IPS-20b (cell line): ENCODE data around the gene GAS2L1.
"Not testable (repeated sequence)": the region's sequence is repeated elsewhere in the genome, so short reads cannot be mapped to it uniquely, and the experiment has no call there.

Source experiments
- H3K27ac ChIP-seq: one replicate; pipeline ENCODE4 v1.5.1; 2013; ENCODE audit warnings: low read length
- H3K27me3 ChIP-seq: 2 replicates; pipeline ENCODE4 v1.6.1; 2013; ENCODE audit warnings: mild to moderate bottlenecking, low read length, inconsistent platforms; ENCODE audit not compliant: insufficient read depth
- H3K36me3 ChIP-seq: 2 replicates; pipeline ENCODE4 v1.6.1; 2013; ENCODE audit warnings: low read depth, mild to moderate bottlenecking, inconsistent platforms, low read length, moderate library complexity; ENCODE audit not compliant: insufficient read depth
- H3K4me1 ChIP-seq: 2 replicates; pipeline ENCODE4 v1.6.1; 2013; ENCODE audit warnings: mild to moderate bottlenecking, control low read depth, inconsistent platforms, low read length, moderate library complexity; ENCODE audit not compliant: insufficient read depth
- H3K4me3 ChIP-seq: 2 replicates; pipeline ENCODE4 v1.5.1; 2013; ENCODE audit warnings: mild to moderate bottlenecking, low read length, inconsistent platforms
- H3K9ac ChIP-seq: 2 replicates; pipeline ENCODE4 v1.6.1; 2013; ENCODE audit warnings: low read depth, mild to moderate bottlenecking, inconsistent platforms, low read length, moderate library complexity
- H3K9me3 ChIP-seq: 2 replicates; pipeline ENCODE4 v1.6.1; 2013; ENCODE audit warnings: mild to moderate bottlenecking, low read depth, low read length, inconsistent platforms; ENCODE audit not compliant: insufficient read depth

The GAS2L1 gene

GRCh38 chr22:29353286-29353685 lies 46.8 kb downstream of the GAS2L1 start:
- Histone ChIP-seq H3K9ac (no peak overlapping the region), H3K27me3 (no peaks in the 10 kb centered on the region), H3K27ac (no peak overlapping the region), H3K9me3 (no peaks in the 10 kb centered on the region), H3K4me3 (no peak overlapping the region), H3K36me3 (peaks cover 89% of the 10 kb centered on the region), H3K4me1 (no peaks in the 10 kb centered on the region)

- Histone ChIP-seq H3K9ac (no peak overlapping the region), H3K4me1 (no peaks in the 10 kb centered on the region), H3K36me3 (peaks cover 89% of the 10 kb centered on the region), H3K27ac (no peak overlapping the region), H3K9me3 (no peaks in the 10 kb centered on the region), H3K4me3 (no peak overlapping the region), H3K27me3 (no peaks in the 10 kb centered on the region)
Measured at GRCh38 chr22:29353860-29354259, 47.4 kb downstream of the GAS2L1 start.

DNA sequence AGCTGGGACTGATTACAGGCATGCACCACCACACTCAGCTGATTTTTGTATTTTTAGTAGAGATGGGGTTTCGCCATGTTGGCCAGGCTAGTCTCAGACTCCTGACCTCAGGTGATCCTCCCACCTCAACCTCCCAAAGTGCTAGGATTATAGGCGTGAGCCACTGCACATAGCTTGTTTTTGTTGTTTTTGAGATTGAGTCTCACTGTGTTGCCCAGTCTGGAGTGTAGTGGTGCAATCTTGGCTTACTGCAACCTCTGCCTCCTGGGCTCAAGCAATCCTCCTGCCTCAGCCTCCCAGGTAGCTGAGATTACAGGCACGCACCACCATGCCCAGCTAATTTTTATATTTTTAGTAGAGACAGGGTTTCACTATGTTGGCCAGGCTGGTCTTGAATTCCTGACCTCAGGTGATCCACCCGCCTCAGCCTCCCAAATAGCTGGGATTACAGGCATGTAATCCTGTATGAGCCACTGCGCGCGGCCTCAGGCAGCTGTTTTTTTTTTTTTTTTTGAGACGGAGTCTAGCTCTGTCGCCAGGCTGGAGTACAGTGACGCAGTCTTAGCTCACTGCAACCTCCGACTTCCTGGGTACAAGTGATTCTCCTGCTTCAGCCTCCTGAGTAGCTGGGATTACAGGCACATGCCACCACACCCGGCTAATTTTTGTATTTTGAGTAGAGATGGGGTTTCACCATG lies 50.9 kb downstream of the GAS2L1 start:
- H3K4me1 ChIP-seq, H3K27ac ChIP-seq, H3K4me3 ChIP-seq, H3K27me3 ChIP-seq, H3K9me3 ChIP-seq, H3K9ac ChIP-seq: not testable (repeated sequence)
- peaks cover 61% of the 10 kb centered on the region for H3K36me3 ChIP-seq

- Histone ChIP-seq H3K27ac (no peak overlapping the region), H3K27me3 (no peaks in the 10 kb centered on the region), H3K9ac (no peak overlapping the region), H3K4me3 (no peak overlapping the region), H3K9me3 (no peaks in the 10 kb centered on the region), H3K4me1 (no peaks in the 10 kb centered on the region), H3K36me3 (peaks cover 41% of the 10 kb centered on the region)
Measured at GRCh38 chr22:29359469-29359868, 53.0 kb downstream of the GAS2L1 start.
